ENCODE measurements around the gene CEP192. TPM values are rescaled to one million over a fixed set of nuclear protein-coding genes. Genes with fewer than 3 reads are reported as not detected.
"Not testable (repeated sequence)": the region's sequence is repeated elsewhere in the genome, so short reads cannot be mapped to it uniquely, and the experiment has no call there.

Gene CEP192
- total RNA-seq, 1 donor from 2014 or later, result 25.6 TPM

DNA sequence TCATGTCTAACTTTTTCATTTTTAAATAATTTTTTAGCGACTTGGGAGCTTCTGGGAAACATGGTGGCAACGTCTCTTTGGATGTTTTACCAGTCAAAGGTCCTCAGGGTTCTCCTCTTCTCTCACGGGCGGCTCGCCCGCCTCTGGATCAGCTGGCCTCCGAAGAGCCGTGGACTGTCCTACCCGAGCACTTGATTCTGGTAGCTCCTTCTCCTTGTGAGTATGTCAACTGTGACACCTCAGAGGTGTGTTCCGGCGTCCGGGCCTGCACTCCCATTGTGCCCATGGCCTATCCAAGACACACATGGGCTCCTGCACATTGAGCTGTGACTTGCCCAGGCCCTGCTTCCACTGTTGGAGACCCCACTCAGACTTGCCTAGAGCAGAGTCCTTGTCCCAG, 104.3 kb downstream of the CEP192 start:
- Histone ChIP-seq H3K4me3 (no peak overlapping the region), H3K27ac (replicated peaks) (no peak overlapping the region), H3K9me3 (replicated peaks) (no peaks in the 10 kb centered on the region), H3K36me3 (peaks cover 79% of the 10 kb centered on the region), H3K4me1 (peaks cover 5% of the 10 kb centered on the region), H3K27me3 (ENCODE audit: low read depth) (no peaks in the 10 kb centered on the region)
- no peak for DNase-seq
- intact Hi-C loops (cut with micrococcal nuclease), result no loop called here
- no peak for TF ChIP-seq CTCF (IDR thresholded peaks at IDR 0.05; ENCODE audit: borderline replicate concordance)

DNA sequence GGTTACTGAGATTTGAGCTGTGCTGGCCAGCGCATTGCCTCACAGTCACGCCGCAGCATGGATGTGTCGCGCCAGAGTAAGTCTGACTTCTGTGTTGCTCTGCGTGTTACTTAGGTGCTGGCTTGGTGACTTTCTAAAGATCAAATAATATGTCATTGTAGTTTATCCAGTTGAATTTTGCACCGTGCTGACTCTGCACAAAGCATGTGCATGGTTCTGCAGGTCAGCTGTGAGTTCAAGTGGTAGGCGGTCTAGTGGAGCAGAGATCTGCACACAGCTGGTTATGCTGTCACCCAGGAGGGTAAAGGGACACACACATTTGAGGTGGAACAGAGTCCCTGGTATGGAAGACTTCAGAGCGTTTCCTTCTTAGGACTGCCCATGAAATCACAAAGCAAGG, 105.1 kb downstream of the CEP192 start:
- H3K9me3 ChIP-seq (replicated peaks), result no peaks in the 10 kb centered on the region
- intact Hi-C loops (cut with micrococcal nuclease), result no loop called here
- no peak overlapping the region for H3K27ac ChIP-seq (replicated peaks)
- no peak for TF ChIP-seq CTCF (IDR thresholded peaks at IDR 0.05; ENCODE audit: borderline replicate concordance)
- H3K4me1 ChIP-seq, result peaks cover 7% of the 10 kb centered on the region
- peaks cover 80% of the 10 kb centered on the region for H3K36me3 ChIP-seq
- no peak for DNase-seq
- no peaks in the 10 kb centered on the region for H3K27me3 ChIP-seq (ENCODE audit: low read depth)
- H3K4me3 ChIP-seq, result no peak overlapping the region

- H3K4me3 ChIP-seq, result no peak overlapping the region
- H3K36me3 ChIP-seq, result peaks cover 82% of the 10 kb centered on the region
- no peak overlapping the region for H3K27ac ChIP-seq (replicated peaks)
- DNase-seq, result no peak
- H3K27me3 ChIP-seq (ENCODE audit: low read depth), result no peaks in the 10 kb centered on the region
- no peak for TF ChIP-seq CTCF (IDR thresholded peaks at IDR 0.05; ENCODE audit: borderline replicate concordance)
- H3K9me3 ChIP-seq (replicated peaks), result no peaks in the 10 kb centered on the region
- H3K4me1 ChIP-seq, result peaks cover 12% of the 10 kb centered on the region
- intact Hi-C loops (cut with micrococcal nuclease), result no loop called here
These were observed 105.6 kb downstream of the CEP192 start for GRCh38 chr18:13096719-13097118.

- intact Hi-C loops (cut with micrococcal nuclease); H3K9me3 ChIP-seq (replicated peaks); DNase-seq; H3K4me3 ChIP-seq; H3K27me3 ChIP-seq (ENCODE audit: low read depth); H3K27ac ChIP-seq (replicated peaks): not testable (repeated sequence)
- Histone ChIP-seq H3K36me3 (peaks cover 83% of the 10 kb centered on the region), H3K4me1 (peaks cover 18% of the 10 kb centered on the region)
These were observed 106.9 kb downstream of the CEP192 start for GRCh38 chr18:13098104-13098503.

- H3K27me3 ChIP-seq (ENCODE audit: low read depth), result no peaks in the 10 kb centered on the region
- no peak overlapping the region for H3K4me3 ChIP-seq
- TF ChIP-seq CTCF (IDR thresholded peaks at IDR 0.05; ENCODE audit: borderline replicate concordance), result no peak
- intact Hi-C loops (cut with micrococcal nuclease), result no loop called here
- no peak for DNase-seq
- H3K36me3 ChIP-seq, result peaks cover 83% of the 10 kb centered on the region
- H3K4me1 ChIP-seq, result peaks cover 18% of the 10 kb centered on the region
- H3K9me3 ChIP-seq (replicated peaks), result no peaks in the 10 kb centered on the region
- no peak overlapping the region for H3K27ac ChIP-seq (replicated peaks)
These were observed 108.0 kb downstream of the CEP192 start for GRCh38 chr18:13099113-13099512.

DNA sequence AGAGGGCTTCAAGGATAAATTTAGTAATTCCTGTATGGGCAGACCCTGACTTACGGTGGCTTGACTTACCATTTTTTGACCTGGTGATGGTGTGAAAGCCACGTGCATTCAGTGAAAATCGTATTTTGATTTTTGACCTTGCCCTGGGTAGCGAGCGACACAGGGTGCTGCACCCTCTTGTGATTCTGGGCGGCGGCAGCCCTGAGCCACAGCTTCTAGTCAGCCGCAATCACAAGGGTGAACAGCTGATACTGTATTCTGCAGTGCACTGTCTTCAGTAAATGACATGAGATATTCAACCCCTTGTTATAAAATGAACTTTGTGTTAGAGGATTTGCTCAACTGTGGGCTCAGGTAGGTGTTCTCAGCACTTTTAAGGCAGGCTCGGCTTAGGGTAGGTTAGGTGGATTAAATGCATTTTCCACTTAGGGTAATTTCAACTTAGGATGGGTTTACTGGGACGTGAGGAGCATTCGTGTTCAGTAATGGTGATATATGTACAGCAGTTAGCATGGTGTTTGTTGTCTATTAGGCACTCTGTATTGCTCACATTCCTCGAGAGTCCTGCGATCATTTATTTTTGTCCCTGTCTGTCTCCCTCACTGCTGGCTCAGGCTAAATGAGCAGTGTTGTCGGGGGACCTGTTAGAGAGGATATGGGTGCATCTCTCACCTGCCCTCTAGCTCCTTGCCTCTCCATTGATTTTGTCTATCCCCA, 109.9 kb downstream of the CEP192 start:
- intact Hi-C loops (cut with micrococcal nuclease), result no loop called here
- H3K36me3 ChIP-seq, result peaks cover 83% of the 10 kb centered on the region
- no peaks in the 10 kb centered on the region for H3K27me3 ChIP-seq (ENCODE audit: low read depth)
- no peak for TF ChIP-seq CTCF (IDR thresholded peaks at IDR 0.05; ENCODE audit: borderline replicate concordance)
- H3K9me3 ChIP-seq (replicated peaks), result no peaks in the 10 kb centered on the region
- H3K27ac ChIP-seq (replicated peaks), result no peak overlapping the region
- DNase-seq, result no peak
- H3K4me3 ChIP-seq, result no peak overlapping the region
- peaks cover 18% of the 10 kb centered on the region for H3K4me1 ChIP-seq
